ENCODE data around the gene ZC3HAV1.
"Not testable (repeated sequence)": the region's sequence is repeated elsewhere in the genome, so short reads cannot be mapped to it uniquely, and the experiment has no call there.

The ZC3HAV1 gene

GRCh38 chr7:139127648-139128047 lies 18.1 kb upstream of the ZC3HAV1 start:
- no peak overlapping the region for H3K4me3 ChIP-seq (replicated peaks; ENCODE audit: insufficient read depth, low read length)
- no peak for TF ChIP-seq POLR2AphosphoS5 (IDR thresholded peaks at IDR 0.05; ENCODE audit: low read depth)
- TF ChIP-seq CTCF (IDR thresholded peaks at IDR 0.05; ENCODE audit: insufficient read depth, low read length), result no peak
- no peak for TF ChIP-seq REST (IDR thresholded peaks at IDR 0.05; ENCODE audit: insufficient replicate concordance, low read depth)
- no peak for TF ChIP-seq SPI1 (IDR thresholded peaks at IDR 0.05; ENCODE audit: borderline replicate concordance, low read depth)
- TF ChIP-seq GABPA (IDR thresholded peaks at IDR 0.05; ENCODE audit: low read depth), result no peak
- DNase-seq (ENCODE audit: low read depth in 1 of 2, low spot score in 1 of 2), result no peak
- no peak overlapping the region for H3K27ac ChIP-seq (replicated peaks)
- no peaks in the 10 kb centered on the region for H3K27me3 ChIP-seq (ENCODE audit: insufficient read depth, poor library complexity, severe bottlenecking)

GRCh38 chr7:139125657-139126056 lies 16.1 kb upstream of the ZC3HAV1 start:
- TF ChIP-seq REST (IDR thresholded peaks at IDR 0.05; ENCODE audit: insufficient replicate concordance, low read depth) (no peak), GABPA (IDR thresholded peaks at IDR 0.05; ENCODE audit: low read depth) (no peak), CTCF (IDR thresholded peaks at IDR 0.05; ENCODE audit: insufficient read depth, low read length) (no peak), POLR2AphosphoS5 (IDR thresholded peaks at IDR 0.05; ENCODE audit: low read depth) (no peak), SPI1 (IDR thresholded peaks at IDR 0.05; ENCODE audit: borderline replicate concordance, low read depth) (no peak)
- DNase-seq (ENCODE audit: low read depth in 1 of 2, low spot score in 1 of 2), result no peak
- Histone ChIP-seq H3K4me3 (replicated peaks; ENCODE audit: insufficient read depth, low read length) (no peak overlapping the region), H3K27ac (replicated peaks) (no peak overlapping the region), H3K27me3 (ENCODE audit: insufficient read depth, poor library complexity, severe bottlenecking) (no peaks in the 10 kb centered on the region)

- H3K27me3 ChIP-seq (ENCODE audit: insufficient read depth, poor library complexity, severe bottlenecking); DNase-seq (ENCODE audit: low read depth in 1 of 2, low spot score in 1 of 2): not testable (repeated sequence)
Observed at GRCh38 chr7:139124995-139125394, 15.5 kb upstream of the ZC3HAV1 start.

GRCh38 chr7:139124084-139124914 lies 14.8 kb upstream of the ZC3HAV1 start:
- no peaks in the 10 kb centered on the region for H3K27me3 ChIP-seq (ENCODE audit: insufficient read depth, poor library complexity, severe bottlenecking)
- no peak for DNase-seq (ENCODE audit: low read depth in 1 of 2, low spot score in 1 of 2)
- no peak overlapping the region for H3K4me3 ChIP-seq (replicated peaks; ENCODE audit: insufficient read depth, low read length)
- no peak for TF ChIP-seq REST (IDR thresholded peaks at IDR 0.05; ENCODE audit: insufficient replicate concordance, low read depth)
- TF ChIP-seq GABPA (IDR thresholded peaks at IDR 0.05; ENCODE audit: low read depth), result no peak
- TF ChIP-seq POLR2AphosphoS5 (IDR thresholded peaks at IDR 0.05; ENCODE audit: low read depth), result no peak
- no peak for TF ChIP-seq SPI1 (IDR thresholded peaks at IDR 0.05; ENCODE audit: borderline replicate concordance, low read depth)
- TF ChIP-seq CTCF (IDR thresholded peaks at IDR 0.05; ENCODE audit: insufficient read depth, low read length), result no peak
- no peak overlapping the region for H3K27ac ChIP-seq (replicated peaks)

More at GRCh38 chr7:139124995-139125394, 15.5 kb upstream of the ZC3HAV1 start:
- H3K27ac ChIP-seq (replicated peaks); H3K4me3 ChIP-seq (replicated peaks; ENCODE audit: insufficient read depth, low read length): not testable (repeated sequence)

All from HL-60 (cell line).